ENCODE results near the gene WRNIP1.

The WRNIP1 gene

GRCh38 chr6:2743280-2744208 lies 21.6 kb upstream of the WRNIP1 start:
- Histone ChIP-seq H3K9me3 (ENCODE audit: control insufficient read depth in 1 of 2, low read length in 2 of 2) (no peaks in the 10 kb centered on the region), H3K4me1 (ENCODE audit: control insufficient read depth in 1 of 2, insufficient read depth in 2 of 2, low read length in 2 of 2) (peaks cover 0 to 4% of the 10 kb centered on the region in 2 donors), H3K36me3 (ENCODE audit: control insufficient read depth in 1 of 2, insufficient read depth in 2 of 2, low read length in 2 of 2) (no peaks in the 10 kb centered on the region), H3K4me3 (ENCODE audit: low read depth in 1 of 2, low read length in 2 of 2) (no peak overlapping the region), H3K27me3 (ENCODE audit: low read depth, low read length) (no peaks in the 10 kb centered on the region), H3K27ac (ENCODE audit: low read length) (no peak overlapping the region)

GRCh38 chr6:2744209-2744771 lies 20.9 kb upstream of the WRNIP1 start:
- H3K9me3 ChIP-seq (ENCODE audit: control insufficient read depth in 1 of 2, low read length in 2 of 2) = no peaks in the 10 kb centered on the region

GRCh38 chr6:2744778-2745177 lies 20.4 kb upstream of the WRNIP1 start:
- no peak overlapping the region for H3K27ac ChIP-seq (ENCODE audit: low read length)
- no peaks in the 10 kb centered on the region for H3K9me3 ChIP-seq (ENCODE audit: control insufficient read depth in 1 of 2, low read length in 2 of 2)
- H3K36me3 ChIP-seq (ENCODE audit: control insufficient read depth in 1 of 2, insufficient read depth in 2 of 2, low read length in 2 of 2) = no peaks in the 10 kb centered on the region
- H3K4me3 ChIP-seq (ENCODE audit: low read depth in 1 of 2, low read length in 2 of 2) = no peak overlapping the region
- peaks cover 2 to 4% of the 10 kb centered on the region in 2 donors for H3K4me1 ChIP-seq (ENCODE audit: control insufficient read depth in 1 of 2, insufficient read depth in 2 of 2, low read length in 2 of 2)
- H3K27me3 ChIP-seq (ENCODE audit: low read depth, low read length) = no peaks in the 10 kb centered on the region

More at GRCh38 chr6:2744209-2744771, 20.9 kb upstream of the WRNIP1 start:
- Histone ChIP-seq H3K27ac (ENCODE audit: low read length) (no peak overlapping the region), H3K4me3 (ENCODE audit: low read depth in 1 of 2, low read length in 2 of 2) (no peak overlapping the region), H3K36me3 (ENCODE audit: control insufficient read depth in 1 of 2, insufficient read depth in 2 of 2, low read length in 2 of 2) (no peaks in the 10 kb centered on the region), H3K27me3 (ENCODE audit: low read depth, low read length) (no peaks in the 10 kb centered on the region), H3K4me1 (ENCODE audit: control insufficient read depth in 1 of 2, insufficient read depth in 2 of 2, low read length in 2 of 2) (peaks cover 0 to 4% of the 10 kb centered on the region in 2 donors)

GRCh38 chr6:2745246-2745645 lies 19.9 kb upstream of the WRNIP1 start:
- Histone ChIP-seq H3K4me3 (ENCODE audit: low read depth in 1 of 2, low read length in 2 of 2) (no peak overlapping the region), H3K27me3 (ENCODE audit: low read depth, low read length) (no peaks in the 10 kb centered on the region), H3K27ac (ENCODE audit: low read length) (no peak overlapping the region), H3K4me1 (ENCODE audit: control insufficient read depth in 1 of 2, insufficient read depth in 2 of 2, low read length in 2 of 2) (peaks cover 4 to 7% of the 10 kb centered on the region in 2 donors), H3K36me3 (ENCODE audit: control insufficient read depth in 1 of 2, insufficient read depth in 2 of 2, low read length in 2 of 2) (no peaks in the 10 kb centered on the region), H3K9me3 (ENCODE audit: control insufficient read depth in 1 of 2, low read length in 2 of 2) (no peaks in the 10 kb centered on the region)

GRCh38 chr6:2746557-2747061 lies 18.6 kb upstream of the WRNIP1 start:
- H3K9me3 ChIP-seq (ENCODE audit: control insufficient read depth in 1 of 2, low read length in 2 of 2) = no peaks in the 10 kb centered on the region
- H3K27me3 ChIP-seq (ENCODE audit: low read depth, low read length) = no peaks in the 10 kb centered on the region
- no peak overlapping the region for H3K27ac ChIP-seq (ENCODE audit: low read length)
- no peak overlapping the region for H3K4me3 ChIP-seq (ENCODE audit: low read depth in 1 of 2, low read length in 2 of 2)
- peaks cover 4 to 8% of the 10 kb centered on the region in 2 donors for H3K4me1 ChIP-seq (ENCODE audit: control insufficient read depth in 1 of 2, insufficient read depth in 2 of 2, low read length in 2 of 2)
- H3K36me3 ChIP-seq (ENCODE audit: control insufficient read depth in 1 of 2, insufficient read depth in 2 of 2, low read length in 2 of 2) = no peaks in the 10 kb centered on the region

- Histone ChIP-seq H3K36me3 (ENCODE audit: control insufficient read depth in 1 of 2, insufficient read depth in 2 of 2, low read length in 2 of 2) (no peaks in the 10 kb centered on the region), H3K4me1 (ENCODE audit: control insufficient read depth in 1 of 2, insufficient read depth in 2 of 2, low read length in 2 of 2) (peaks cover 4 to 8% of the 10 kb centered on the region in 2 donors), H3K9me3 (ENCODE audit: control insufficient read depth in 1 of 2, low read length in 2 of 2) (no peaks in the 10 kb centered on the region), H3K27me3 (ENCODE audit: low read depth, low read length) (no peaks in the 10 kb centered on the region), H3K27ac (ENCODE audit: low read length) (no peak overlapping the region), H3K4me3 (ENCODE audit: low read depth in 1 of 2, low read length in 2 of 2) (no peak overlapping the region)
Measured at GRCh38 chr6:2748183-2748582, 17.0 kb upstream of the WRNIP1 start.

- no peak overlapping the region for H3K4me3 ChIP-seq (ENCODE audit: low read depth in 1 of 2, low read length in 2 of 2)
- H3K9me3 ChIP-seq (ENCODE audit: control insufficient read depth in 1 of 2, low read length in 2 of 2) = no peaks in the 10 kb centered on the region
Measured at GRCh38 chr6:2749969-2750600, 15.1 kb upstream of the WRNIP1 start.

GRCh38 chr6:2750832-2751231 lies 14.4 kb upstream of the WRNIP1 start, which contains the start of gene MYLK4:
MYLK4 (minus strand) TSS chr6:2750922; CDS start chr6:2749294, 1,628 bp downstream.
- no peaks in the 10 kb centered on the region for H3K36me3 ChIP-seq (ENCODE audit: control insufficient read depth in 1 of 2, insufficient read depth in 2 of 2, low read length in 2 of 2)
- no peaks in the 10 kb centered on the region for H3K27me3 ChIP-seq (ENCODE audit: low read depth, low read length)
- H3K4me3 ChIP-seq (ENCODE audit: low read depth in 1 of 2, low read length in 2 of 2) = no peak within 1 kb of the TSS
- H3K9me3 ChIP-seq (ENCODE audit: control insufficient read depth in 1 of 2, low read length in 2 of 2) = no peaks in the 10 kb centered on the region
- H3K27ac ChIP-seq (ENCODE audit: low read length) = no peak within 1 kb of the TSS
- H3K4me1 ChIP-seq (ENCODE audit: control insufficient read depth in 1 of 2, insufficient read depth in 2 of 2, low read length in 2 of 2) = peaks cover 0 to 8% of the 10 kb centered on the region in 2 donors

More at GRCh38 chr6:2749969-2750600, 15.1 kb upstream of the WRNIP1 start:
- peaks cover 0 to 8% of the 10 kb centered on the region in 2 donors for H3K4me1 ChIP-seq (ENCODE audit: control insufficient read depth in 1 of 2, insufficient read depth in 2 of 2, low read length in 2 of 2)
- H3K36me3 ChIP-seq (ENCODE audit: control insufficient read depth in 1 of 2, insufficient read depth in 2 of 2, low read length in 2 of 2) = no peaks in the 10 kb centered on the region
- H3K27ac ChIP-seq (ENCODE audit: low read length) = no peak overlapping the region
- no peaks in the 10 kb centered on the region for H3K27me3 ChIP-seq (ENCODE audit: low read depth, low read length)

- Histone ChIP-seq H3K27ac (ENCODE audit: low read length) (no peak overlapping the region), H3K9me3 (ENCODE audit: control insufficient read depth in 1 of 2, low read length in 2 of 2) (no peaks in the 10 kb centered on the region), H3K4me1 (ENCODE audit: control insufficient read depth in 1 of 2, insufficient read depth in 2 of 2, low read length in 2 of 2) (peaks cover 0 to 8% of the 10 kb centered on the region in 2 donors), H3K27me3 (ENCODE audit: low read depth, low read length) (no peaks in the 10 kb centered on the region), H3K4me3 (ENCODE audit: low read depth in 1 of 2, low read length in 2 of 2) (no peak overlapping the region), H3K36me3 (ENCODE audit: control insufficient read depth in 1 of 2, insufficient read depth in 2 of 2, low read length in 2 of 2) (no peaks in the 10 kb centered on the region)
Measured at GRCh38 chr6:2751871-2752270, 13.3 kb upstream of the WRNIP1 start.

GRCh38 chr6:2752477-2753109 lies 12.6 kb upstream of the WRNIP1 start:
- Histone ChIP-seq H3K36me3 (ENCODE audit: control insufficient read depth in 1 of 2, insufficient read depth in 2 of 2, low read length in 2 of 2) (no peaks in the 10 kb centered on the region), H3K9me3 (ENCODE audit: control insufficient read depth in 1 of 2, low read length in 2 of 2) (no peaks in the 10 kb centered on the region), H3K27ac (ENCODE audit: low read length) (no peak overlapping the region), H3K4me1 (ENCODE audit: control insufficient read depth in 1 of 2, insufficient read depth in 2 of 2, low read length in 2 of 2) (peaks cover 0 to 8% of the 10 kb centered on the region in 2 donors), H3K4me3 (ENCODE audit: low read depth in 1 of 2, low read length in 2 of 2) (no peak overlapping the region), H3K27me3 (ENCODE audit: low read depth, low read length) (no peaks in the 10 kb centered on the region)

- H3K36me3 ChIP-seq (ENCODE audit: control insufficient read depth in 1 of 2, insufficient read depth in 2 of 2, low read length in 2 of 2) = no peaks in the 10 kb centered on the region
- no peaks in the 10 kb centered on the region for H3K9me3 ChIP-seq (ENCODE audit: control insufficient read depth in 1 of 2, low read length in 2 of 2)
- H3K27me3 ChIP-seq (ENCODE audit: low read depth, low read length) = no peaks in the 10 kb centered on the region
- peaks cover 0 to 8% of the 10 kb centered on the region in 2 donors for H3K4me1 ChIP-seq (ENCODE audit: control insufficient read depth in 1 of 2, insufficient read depth in 2 of 2, low read length in 2 of 2)
- no peak overlapping the region for H3K4me3 ChIP-seq (ENCODE audit: low read depth in 1 of 2, low read length in 2 of 2)
- H3K27ac ChIP-seq (ENCODE audit: low read length) = no peak overlapping the region
Measured at GRCh38 chr6:2753110-2753489, 12.1 kb upstream of the WRNIP1 start.

Data from muscle layer of duodenum (tissue), 2 donors.